ENCODE measurements around the gene EIF4EBP3. TPM values are rescaled to one million over a fixed set of nuclear protein-coding genes. Genes with fewer than 3 reads are reported as not detected.

The EIF4EBP3 gene
- total and polyA plus RNA-seq, 9 of the 15 experiments (the other 6 are each of a cell fraction or from before 2014, with no cell fraction given) = 1.3 to 7.5 (median 3.8) TPM

- TF ChIP-seq RERE (CRISPR knock-in tag; IDR thresholded peaks at IDR 0.05; ENCODE audit: borderline replicate concordance) (no peak), ZNF76 (CRISPR knock-in tag; IDR thresholded peaks at IDR 0.05; ENCODE audit: borderline replicate concordance) (0 out of 2 replicates have a peak, but pooled peaks have one; percentile 14), POLR2AphosphoS2 (IDR thresholded peaks at IDR 0.05; ENCODE audit: low read length) (peak; percentile 98), RNF2 (IDR thresholded peaks at IDR 0.05) (no peak), HNRNPK (IDR thresholded peaks at IDR 0.05; ENCODE audit: low read depth, low read length, poor library complexity, severe bottlenecking) (no peak), TSC22D4 (tag; IDR thresholded peaks at IDR 0.05) (no peak), BRD4 (IDR thresholded peaks at IDR 0.05) (no peak; the same call in 1 of the 2 replicates), SIN3B (IDR thresholded peaks at IDR 0.05; ENCODE audit: low read depth) (peak; percentile 77), DPF2 (IDR thresholded peaks at IDR 0.05) (no peak), TAF7 (tag; IDR thresholded peaks at IDR 0.05) (peak; percentile 76), NFE2 (IDR thresholded peaks at IDR 0.05; ENCODE audit: low read depth) (no peak), REST (IDR thresholded peaks at IDR 0.05; ENCODE audit: borderline replicate concordance) (peak; percentile 65), REST (CRISPR knock-in tag; IDR thresholded peaks at IDR 0.05; ENCODE audit: low read depth) (peak; percentile 72; the same call in 1 of the 2 replicates)
These were observed 9.8 kb downstream of the EIF4EBP3 start, which contains the start of gene SRA1 (continued) for GRCh38 chr5:140557136-140557805.
